Uterus (tissue), 4 donors: ENCODE measurements around the gene CNR1. TPM values are rescaled to one million over a fixed set of nuclear protein-coding genes. Genes with fewer than 3 reads are reported as not detected.

Experiments used
- DNase-seq, 2 donors: peaks; one replicate each; pipeline ENCODE4 v3.0.0-alpha.2; 2019 to 2020
- H3K27ac ChIP-seq, 2 donors: fragments of 200-600 bp; sonication (generic); 1 replicate in 1 of 2; 2 replicates in 1 of 2; pipeline ENCODE4 v1.5.1; 2016 to 2018
- H3K27me3 ChIP-seq, 2 donors: fragments of 200-600 bp; sonication (generic); one replicate each; pipeline ENCODE4 v1.5.1; 2018 to 2019; ENCODE audit warnings: control low read depth in 1 of 2
- H3K36me3 ChIP-seq, 2 donors: fragments of 200-600 bp; sonication (generic); one replicate each; pipeline ENCODE4 v1.5.1; 2019; ENCODE audit warnings: control low read depth in 1 of 2
- H3K4me1 ChIP-seq, 2 donors: fragments of 200-600 bp; sonication (generic); one replicate each; pipeline ENCODE4 v1.5.1; 2018 to 2019; ENCODE audit warnings: control low read depth in 1 of 2
- H3K4me3 ChIP-seq, 2 donors: fragments of 200-600 bp; sonication (generic); 1 replicate in 1 of 2; 2 replicates in 1 of 2; pipeline ENCODE4 v1.5.1; 2018 to 2019; ENCODE audit warnings: mild to moderate bottlenecking in 1 of 2
- H3K9me3 ChIP-seq, 2 donors: fragments of 200-600 bp; sonication (generic); one replicate each; pipeline ENCODE4 v1.5.1; 2019; ENCODE audit warnings: control low read depth in 1 of 2
- CTCF ChIP-seq, 4 experiments: fragments of 200-600 bp in 2 of 4; fragments of 450-650 bp in 2 of 4; sonication (generic) in 2 of 4; IDR thresholded peaks; one replicate each; pipeline ENCODE4 v1.5.1; 2016 to 2019; ENCODE audit warnings: antibody characterized with exemption in 4 of 4, mild to moderate bottlenecking in 2 of 4, moderate library complexity in 1 of 4
- POLR2A ChIP-seq, 2 donors: fragments of 450-650 bp; IDR thresholded peaks; one replicate each; pipeline ENCODE4 v1.6.1; 2016; ENCODE audit warnings: antibody characterized with exemption in 2 of 2, mild to moderate bottlenecking in 1 of 2, moderate library complexity in 1 of 2
- intact Hi-C: fragments of 100-400 bp; cut with DNase I; formaldehyde crosslinking; loops from one replicate; pipeline ENCODE4 v1.15.1; 2023; ENCODE audit warnings: low total_unique reads
- total RNA-seq, 4 donors: library from RNA; depleted of rRNA in 3 of 4; stranded (reverse); fragments of >200 nt in 3 of 4; gene quantifications; one replicate each; pipeline versions ENCODE4 v1.1.0 to v1.2.4, GENCODE V29; 2014 to 2023
- donor health status: DM: yes; HTN: yes; CAD: no.

CNR1 gene
- total RNA-seq, 4 donors from 2014 or later: 1.4 to 11.0 (median 7.3) TPM

GRCh38 chr6:88137915-88138314 lies 28.2 kb downstream of the CNR1 start:
- Histone ChIP-seq H3K27me3 (no peaks in the 10 kb centered on the region), H3K4me1 (no peaks in the 10 kb centered on the region), H3K4me3 (no peak overlapping the region), H3K36me3 (no peaks in the 10 kb centered on the region), H3K27ac (no peak overlapping the region), H3K9me3 (no peaks in the 10 kb centered on the region)
- no peak for DNase-seq
- intact Hi-C loops: no loop called here
- no peak for TF ChIP-seq POLR2A (IDR thresholded peaks at IDR 0.05)
- no peak for TF ChIP-seq CTCF (IDR thresholded peaks at IDR 0.05)

GRCh38 chr6:88135578-88136114 lies 30.5 kb downstream of the CNR1 start:
- Histone ChIP-seq H3K27ac (no peak overlapping the region), H3K36me3 (no peaks in the 10 kb centered on the region), H3K9me3 (no peaks in the 10 kb centered on the region), H3K4me3 (no peak overlapping the region), H3K27me3 (no peaks in the 10 kb centered on the region), H3K4me1 (no peaks in the 10 kb centered on the region)
- intact Hi-C loops: no loop called here
- TF ChIP-seq CTCF (IDR thresholded peaks at IDR 0.05) (no peak), POLR2A (IDR thresholded peaks at IDR 0.05) (no peak)
- DNase-seq: no peak

- DNase-seq: no peak
- H3K36me3 ChIP-seq: no peaks in the 10 kb centered on the region
- no peak overlapping the region for H3K27ac ChIP-seq
- no peaks in the 10 kb centered on the region for H3K27me3 ChIP-seq
- intact Hi-C loops: no loop called here
- H3K9me3 ChIP-seq: no peaks in the 10 kb centered on the region
- no peak for TF ChIP-seq CTCF (IDR thresholded peaks at IDR 0.05)
- no peak for TF ChIP-seq POLR2A (IDR thresholded peaks at IDR 0.05)
- H3K4me3 ChIP-seq: no peak overlapping the region
- H3K4me1 ChIP-seq: no peaks in the 10 kb centered on the region
These were observed 31.6 kb downstream of the CNR1 start for GRCh38 chr6:88134575-88134974.

GRCh38 chr6:88133718-88134117 lies 32.4 kb downstream of the CNR1 start:
- TF ChIP-seq POLR2A (IDR thresholded peaks at IDR 0.05): no peak
- TF ChIP-seq CTCF (IDR thresholded peaks at IDR 0.05): no peak

GRCh38 chr6:88124925-88125557 lies 41.1 kb downstream of the CNR1 start:
- no peak for TF ChIP-seq POLR2A (IDR thresholded peaks at IDR 0.05)
- no peak for TF ChIP-seq CTCF (IDR thresholded peaks at IDR 0.05)
- H3K27me3 ChIP-seq: no peaks in the 10 kb centered on the region
- H3K9me3 ChIP-seq: no peaks in the 10 kb centered on the region
- no peak overlapping the region for H3K4me3 ChIP-seq
- H3K36me3 ChIP-seq: no peaks in the 10 kb centered on the region
- intact Hi-C loops: no loop called here
- no peak for DNase-seq
- no peaks in the 10 kb centered on the region for H3K4me1 ChIP-seq
- no peak overlapping the region for H3K27ac ChIP-seq

More at GRCh38 chr6:88133718-88134117, 32.4 kb downstream of the CNR1 start:
- intact Hi-C loops: no loop called here
- Histone ChIP-seq H3K4me3 (no peak overlapping the region), H3K9me3 (no peaks in the 10 kb centered on the region), H3K4me1 (no peaks in the 10 kb centered on the region), H3K36me3 (no peaks in the 10 kb centered on the region), H3K27ac (no peak overlapping the region), H3K27me3 (no peaks in the 10 kb centered on the region)
- DNase-seq: no peak
